ENCODE data around the gene LRRC18. TPM values are rescaled to one million over a fixed set of nuclear protein-coding genes. Genes with fewer than 3 reads are reported as not detected.

LRRC18 gene
- total RNA-seq, 1 experiment from 2014 or later = not detected

- no peak overlapping the region for H4K8ac ChIP-seq (replicated peaks; ENCODE audit: insufficient read length, low read depth, low read length)
- no peaks in the 10 kb centered on the region for H3K4me1 ChIP-seq (ENCODE audit: insufficient read depth, low read length)
- no peak overlapping the region for H3K23ac ChIP-seq (ENCODE audit: insufficient read length, low read depth, low read length)
- H4K91ac ChIP-seq (ENCODE audit: insufficient read length, low read depth, low read length) = no peak overlapping the region
- H3K9ac ChIP-seq (ENCODE audit: extremely low read depth, insufficient read length, low read length) = no peak overlapping the region
- Mint-ChIP-seq H3K27me3 (ENCODE audit: low read depth) (peaks cover 3% of the 10 kb centered on the region), H3K9me3 (no peaks in the 10 kb centered on the region; a peak in 1 of 5 replicates), H3K4me1 (peaks cover 8% of the 10 kb centered on the region in 2 experiments), H3K4me3 (no peak overlapping the region), H3K27ac (no peak overlapping the region; a peak in 1 of 7 replicates), H3K36me3 (ENCODE audit: insufficient read depth in 1 of 3, low read depth in 3 of 3) (no peaks in the 10 kb centered on the region)
- H3T11ph ChIP-seq (ENCODE audit: low read length) = no peak overlapping the region
- H3K4me2 ChIP-seq (ENCODE audit: insufficient read depth, insufficient read length, low read length) = no peak overlapping the region
- no peak overlapping the region for H2BK120ac ChIP-seq (ENCODE audit: low read depth, low read length, poor library complexity, severe bottlenecking)
- H3K79me2 ChIP-seq (ENCODE audit: insufficient read depth, low read length) = no peaks in the 10 kb centered on the region
- TF ChIP-seq CTCF (conservative IDR thresholded peaks at IDR 0.05) = no peak
- no peaks in the 10 kb centered on the region for H3K9me3 ChIP-seq (ENCODE audit: control insufficient read depth, low read depth, low read length)
- no peak overlapping the region for H4K5ac ChIP-seq (ENCODE audit: insufficient read length, low read depth, low read length)
- H2AK5ac ChIP-seq (ENCODE audit: insufficient read length, low read length) = no peak overlapping the region
- no peak overlapping the region for H3K4ac ChIP-seq (ENCODE audit: low read depth, low read length)
- H2BK5ac ChIP-seq (ENCODE audit: insufficient read length, low read length) = no peak overlapping the region
- DNase-seq = peak; percentile 20
- H2BK12ac ChIP-seq (ENCODE audit: insufficient read length, low read depth, low read length) = no peak overlapping the region
- H3K14ac ChIP-seq (ENCODE audit: insufficient read depth, low read length) = no peak overlapping the region
- H3K27me3 ChIP-seq (ENCODE audit: insufficient read depth, low read length) = no peaks in the 10 kb centered on the region
- H3K23me2 ChIP-seq (ENCODE audit: insufficient read length, low read depth, low read length, poor library complexity, severe bottlenecking) = no peaks in the 10 kb centered on the region
- H2AFZ ChIP-seq (ENCODE audit: low read length) = no peak overlapping the region
- no peak overlapping the region for H2BK20ac ChIP-seq (ENCODE audit: low read depth, low read length, poor library complexity, severe bottlenecking)
- no peaks in the 10 kb centered on the region for H3K79me1 ChIP-seq (ENCODE audit: insufficient read depth, low read depth, low read length, poor library complexity, severe bottlenecking)
- no peak overlapping the region for H3K56ac ChIP-seq (ENCODE audit: insufficient read length, low read depth, low read length)
- no CpG with 5 or more reads among the region's 13 CpGs for WGBS (ENCODE audit: extremely low coverage, insufficient read length, low lambda C conversion rate)
- H3K18ac ChIP-seq (ENCODE audit: insufficient read length, low read depth, low read length) = no peak overlapping the region
- no peak overlapping the region for H3K27ac ChIP-seq (ENCODE audit: insufficient read length, low read depth, low read length)
- no peak overlapping the region for H2BK15ac ChIP-seq (ENCODE audit: low read depth, low read length)
- H4K20me1 ChIP-seq (ENCODE audit: control insufficient read depth, insufficient read depth, insufficient read length) = no peaks in the 10 kb centered on the region
These were observed 12.7 kb downstream of the LRRC18 start for GRCh38 chr10:48926764-48927540.

Data from H9 (cell line).